HG03280 (cell line): ENCODE measurements around the gene ZDHHC15.
"Not testable (repeated sequence)": the region's sequence is repeated elsewhere in the genome, so short reads cannot be mapped to it uniquely, and the experiment has no call there.

Experiments used
- ATAC-seq: cut with Tn5 transposase; IDR thresholded peaks from one replicate; pipeline ENCODE4 v1.9.1; 2021; ENCODE audit warnings: mild to moderate bottlenecking, moderate library complexity; ENCODE audit not compliant: unreplicated experiment

Gene ZDHHC15

GRCh38 chrX:75522565-75523431 is at the start of gene ZDHHC15:
Gene ZDHHC15 (minus strand): TSS chrX:75523037. CDS start chrX:75523024, 13 bp downstream.
- ATAC-seq: no peak

- not testable (repeated sequence) for ATAC-seq
Measured at GRCh38 chrX:75560544-75560943, 37.7 kb upstream of the ZDHHC15 start.

GRCh38 chrX:75547783-75548182 is 24.9 kb upstream of the ZDHHC15 start:
- no peak for ATAC-seq

- no peak for ATAC-seq
Measured at GRCh38 chrX:75546724-75547511, 24.1 kb upstream of the ZDHHC15 start.

- no peak for ATAC-seq
Measured at GRCh38 chrX:75544786-75545185, 21.9 kb upstream of the ZDHHC15 start.

- no peak for ATAC-seq
Measured at GRCh38 chrX:75483933-75484332, 38.9 kb downstream of the ZDHHC15 start.

GRCh38 chrX:75461780-75462179 is 61.1 kb downstream of the ZDHHC15 start:
- not testable (repeated sequence) for ATAC-seq

GRCh38 chrX:75421688-75422230 is 101.1 kb downstream of the ZDHHC15 start:
- ATAC-seq: no peak

GRCh38 chrX:75407153-75407552 is 115.7 kb downstream of the ZDHHC15 start:
- ATAC-seq: not testable (repeated sequence)

- ATAC-seq: no peak
Measured at GRCh38 chrX:75390470-75390869, 132.4 kb downstream of the ZDHHC15 start.

- no peak for ATAC-seq
Measured at GRCh38 chrX:75369721-75370120, 153.1 kb downstream of the ZDHHC15 start.

GRCh38 chrX:75366861-75367260 is 156.0 kb downstream of the ZDHHC15 start:
- ATAC-seq: no peak

- ATAC-seq: no peak
Measured at GRCh38 chrX:75365243-75365975, 157.4 kb downstream of the ZDHHC15 start.

- no peak for ATAC-seq
Measured at GRCh38 chrX:75361788-75362187, 161.0 kb downstream of the ZDHHC15 start.

GRCh38 chrX:75348601-75349000 is 174.2 kb downstream of the ZDHHC15 start:
- ATAC-seq: not testable (repeated sequence)

- no peak for ATAC-seq
Measured at GRCh38 chrX:75337525-75337924, 185.3 kb downstream of the ZDHHC15 start.

GRCh38 chrX:75335127-75335458 is 187.7 kb downstream of the ZDHHC15 start:
- ATAC-seq: no peak

- not testable (repeated sequence) for ATAC-seq
Measured at GRCh38 chrX:75334407-75335126, 188.3 kb downstream of the ZDHHC15 start.

GRCh38 chrX:75327607-75328006 is 195.2 kb downstream of the ZDHHC15 start:
- no peak for ATAC-seq
